Fibroblast of skin of abdomen (primary cell): ENCODE data around the gene SMIM11. TPM values are rescaled to one million over a fixed set of nuclear protein-coding genes. Genes with fewer than 3 reads are reported as not detected.
A peak's percentile ranks its signal among the peaks of the same experiment; 100 is the strongest.
"Not testable (repeated sequence)": the region's sequence is repeated elsewhere in the genome, so short reads cannot be mapped to it uniquely, and the experiment has no call there.

Experiments
- DNase-seq: peaks from one replicate; pipeline ENCODE4 v3.0.0-alpha.2; 2013
- polyA plus RNA-seq, 2 experiments: library from polyadenylated mRNA; unstranded; fragments of 120-200 nt; gene quantifications; one replicate each; pipeline ENCODE4 v1.2.1, GENCODE V29; 2013; ENCODE audit not compliant: insufficient read length in 2 of 2

SMIM11 gene, protein sequence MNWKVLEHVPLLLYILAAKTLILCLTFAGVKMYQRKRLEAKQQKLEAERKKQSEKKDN
- polyA plus RNA-seq (2013, experiment 1 of 2; ENCODE audit: insufficient read length) = 1.9 TPM
- 9.7 TPM for polyA plus RNA-seq (2013, experiment 2 of 2; ENCODE audit: insufficient read length)

DNA sequence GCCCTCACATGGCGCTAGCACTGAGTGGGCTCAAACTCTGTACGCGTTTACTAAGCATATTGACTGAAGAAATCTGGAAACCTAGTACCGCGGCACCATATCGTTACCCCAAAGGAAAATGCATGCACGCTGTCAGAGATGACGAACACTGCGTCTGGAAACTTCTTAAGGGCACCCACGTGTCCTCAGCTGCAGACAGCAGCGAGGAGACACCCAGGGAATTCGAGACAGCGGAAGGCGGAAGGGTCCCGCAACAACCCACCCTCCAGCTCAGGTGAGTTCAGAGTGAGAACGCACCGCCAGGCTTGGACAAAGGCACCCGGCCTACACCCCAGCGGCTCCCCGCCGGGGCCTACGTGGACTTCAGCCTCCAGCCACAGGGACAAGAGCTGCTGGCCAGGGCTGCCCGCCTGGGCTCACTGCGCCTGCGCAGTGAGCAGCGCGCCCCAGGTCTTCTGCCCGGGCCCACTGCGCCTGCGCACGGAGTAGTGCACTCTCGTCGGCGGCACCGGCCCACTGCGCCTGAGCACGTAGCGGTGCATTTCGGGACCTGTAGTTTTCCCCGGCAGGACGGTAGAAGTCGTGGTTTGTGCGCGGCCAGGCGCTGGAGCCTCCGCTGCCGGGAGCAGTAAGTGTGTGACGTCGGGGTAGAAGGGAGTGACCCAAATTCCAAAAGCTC lies at the start of gene SMIM11:
SMIM11 (plus strand) TSS at position 568 of the 679 bp plus-strand sequence. CDS start 3,998 bp downstream, outside the sequence.
- not testable (repeated sequence) for DNase-seq

DNA sequence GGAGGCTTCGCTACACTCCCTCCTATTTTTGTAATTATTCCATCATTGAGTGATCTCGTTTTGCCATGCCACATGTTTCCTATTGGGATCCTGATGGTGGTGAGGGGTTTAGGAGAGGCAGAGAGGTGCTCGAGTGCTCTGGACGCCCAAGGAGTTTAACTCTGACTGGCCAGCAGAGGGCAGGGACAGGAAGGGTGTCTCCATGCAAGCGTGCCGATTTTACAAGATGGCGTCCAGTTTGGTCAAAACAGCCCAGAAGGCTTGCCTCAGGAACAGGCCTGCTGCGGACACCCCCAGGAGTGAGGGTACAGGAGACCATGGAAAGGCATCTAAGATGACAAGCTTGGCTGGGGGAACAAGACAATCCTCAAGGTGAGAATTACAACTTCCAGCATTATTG lies 45.3 kb upstream of the SMIM11 start:
- DNase-seq = no peak

DNA sequence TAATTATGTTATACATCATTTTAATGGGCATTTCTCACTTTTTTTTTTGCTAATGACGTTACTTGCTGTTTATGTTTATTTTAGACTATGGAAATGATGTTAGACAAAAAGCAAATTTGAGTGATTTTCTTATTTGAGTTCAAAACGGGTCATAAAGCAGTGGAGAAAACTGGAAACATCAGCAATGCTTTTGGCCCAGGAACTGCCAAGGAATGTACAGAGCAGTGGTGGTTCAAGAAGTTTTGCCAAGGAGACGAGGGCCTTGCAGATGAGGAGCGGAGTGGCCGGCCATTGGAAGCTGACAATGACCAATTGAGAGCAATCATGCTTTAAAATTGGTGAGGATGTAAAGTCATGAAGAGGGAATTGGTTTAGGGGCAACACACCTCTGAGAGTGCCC lies 43.6 kb upstream of the SMIM11 start:
- DNase-seq = no peak

DNA sequence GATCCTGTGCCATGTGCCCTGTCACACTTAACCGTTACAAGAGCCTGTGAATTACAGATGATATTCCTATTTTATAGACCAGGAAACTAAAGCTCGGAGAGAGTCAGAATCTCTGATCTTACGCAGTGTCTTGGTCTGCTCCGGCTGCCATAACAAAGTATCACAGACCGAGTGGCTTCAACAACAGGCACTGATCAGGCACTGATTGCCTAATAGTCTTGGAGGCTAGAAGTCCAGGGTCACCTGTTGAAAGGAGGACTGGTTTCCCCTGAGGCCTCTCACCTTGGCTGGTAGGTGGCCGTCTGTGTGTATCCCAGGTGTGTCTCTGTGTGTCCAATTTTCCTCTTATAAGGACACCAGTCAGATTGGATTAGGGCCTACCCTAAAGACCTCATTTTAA lies 43.0 kb upstream of the SMIM11 start:
- no peak for DNase-seq

DNA sequence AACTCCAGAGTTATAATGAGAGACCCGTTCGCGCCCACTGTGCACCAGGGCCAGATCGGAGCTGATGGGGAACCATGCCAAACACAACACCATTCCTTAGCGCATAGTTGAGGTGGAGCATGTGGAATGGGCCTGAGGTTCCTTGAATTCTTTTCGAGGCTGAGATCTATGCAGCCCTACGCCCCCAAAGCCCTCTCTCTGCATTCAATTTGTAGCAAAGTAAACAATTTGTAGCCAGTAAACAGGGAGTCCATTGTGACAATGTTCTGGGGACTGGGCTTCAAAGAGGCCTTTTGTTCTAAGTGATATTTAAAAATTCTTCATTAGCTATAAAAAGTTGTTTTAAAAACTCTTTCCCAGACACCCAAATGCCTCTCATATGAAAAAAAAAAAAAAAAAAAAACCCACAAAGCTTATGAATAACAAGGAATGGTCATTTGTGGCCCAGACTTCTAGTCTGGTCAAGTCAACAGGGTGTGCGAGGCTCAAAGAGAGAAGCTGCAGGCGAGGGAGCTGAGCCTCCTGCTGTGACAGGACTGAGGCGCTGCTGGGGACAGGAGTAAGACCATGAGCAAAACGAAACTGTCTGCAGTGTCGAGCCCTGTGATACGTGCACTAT lies 42.1 kb upstream of the SMIM11 start:
- peak; percentile 83 for DNase-seq

DNA sequence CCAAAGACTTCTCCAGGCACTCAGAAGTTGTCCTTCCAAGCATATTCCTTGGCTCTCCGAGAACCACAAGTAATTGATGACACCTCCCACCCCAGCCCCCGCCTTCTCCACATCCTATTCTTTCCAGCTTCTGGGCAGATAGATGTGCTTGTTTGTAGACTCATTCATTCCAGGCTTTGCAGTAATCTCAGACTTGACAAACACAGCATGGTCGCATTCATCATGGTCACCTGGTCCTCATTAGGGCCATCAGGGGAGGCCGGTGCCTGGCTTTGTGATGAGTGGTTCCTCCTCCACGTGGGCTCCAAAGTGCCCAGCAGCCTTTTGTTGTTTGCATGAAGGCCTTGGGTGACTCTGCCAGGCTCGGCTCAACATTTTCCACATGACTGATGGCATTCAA lies 40.0 kb upstream of the SMIM11 start:
- peak; percentile 87 for DNase-seq

DNA sequence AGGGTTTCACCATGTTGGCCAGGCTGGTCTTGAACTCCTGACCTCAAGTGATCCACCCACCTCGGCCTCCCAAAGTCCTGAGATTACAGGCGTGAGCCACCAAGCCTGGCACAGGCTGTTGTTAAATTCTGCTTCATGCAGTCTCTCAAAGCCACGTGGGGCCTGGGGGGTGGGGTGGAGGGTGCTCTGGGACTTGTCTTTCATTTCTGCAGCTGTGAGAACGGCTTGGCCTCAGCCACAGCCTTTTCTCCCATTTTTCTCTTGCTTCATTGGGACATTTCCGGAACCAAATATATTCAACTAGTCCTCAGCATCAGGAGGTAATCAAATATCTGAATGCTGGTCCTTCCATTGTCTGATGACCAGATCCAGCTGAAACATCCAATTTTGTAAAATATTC lies 39.1 kb upstream of the SMIM11 start:
- no peak for DNase-seq

DNA sequence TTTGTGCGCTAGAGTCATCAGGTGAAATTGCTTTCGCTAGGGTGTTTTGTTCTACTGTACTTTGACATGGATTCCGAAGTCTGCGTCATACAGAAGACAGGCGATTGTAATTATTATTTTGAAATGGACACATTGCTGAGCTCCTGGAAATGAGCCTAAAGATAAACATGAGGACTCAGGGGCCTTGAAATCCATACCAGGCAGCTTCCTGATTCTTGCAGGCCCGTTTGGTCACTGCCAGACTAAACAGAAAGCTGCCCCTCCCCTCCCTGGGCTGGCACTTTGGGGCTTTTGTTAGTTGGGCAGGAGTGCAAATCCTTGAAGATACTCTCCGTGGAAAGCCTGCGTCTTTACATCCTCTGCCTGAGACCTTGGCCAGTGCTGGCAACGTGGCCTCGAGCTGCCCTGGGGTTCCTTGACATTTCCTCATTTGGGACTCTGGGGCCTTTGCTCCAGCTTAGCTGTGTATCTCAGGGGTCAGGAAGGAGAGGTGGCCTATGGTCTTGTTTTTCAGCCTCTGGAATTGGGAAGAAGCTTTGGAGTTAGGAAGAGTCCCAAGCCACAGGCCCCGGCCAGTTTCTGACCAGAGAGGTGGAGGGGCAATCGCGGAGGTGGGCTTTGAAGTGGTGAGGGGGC lies 38.4 kb upstream of the SMIM11 start:
- peak; percentile 29 for DNase-seq

DNA sequence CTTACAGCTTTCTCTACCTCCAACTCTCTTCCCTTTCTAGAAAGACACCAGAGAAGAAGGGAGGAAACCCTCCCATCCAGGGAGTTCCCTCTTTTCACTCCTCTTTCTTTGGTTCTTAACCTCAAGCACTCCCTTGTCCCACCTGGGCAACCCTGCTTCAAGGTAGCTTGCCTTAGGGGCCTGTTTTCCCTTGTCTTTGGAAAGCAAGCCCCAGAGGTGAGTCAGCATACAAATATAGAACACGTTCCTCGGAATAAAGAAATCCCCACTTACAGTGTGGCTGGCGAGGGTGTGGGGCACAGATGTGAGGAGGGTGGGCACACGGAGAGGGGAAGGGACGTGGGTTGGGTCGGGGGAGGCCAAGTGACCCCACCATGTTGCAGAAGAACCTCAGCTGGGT lies 37.6 kb upstream of the SMIM11 start:
- no peak for DNase-seq

DNA sequence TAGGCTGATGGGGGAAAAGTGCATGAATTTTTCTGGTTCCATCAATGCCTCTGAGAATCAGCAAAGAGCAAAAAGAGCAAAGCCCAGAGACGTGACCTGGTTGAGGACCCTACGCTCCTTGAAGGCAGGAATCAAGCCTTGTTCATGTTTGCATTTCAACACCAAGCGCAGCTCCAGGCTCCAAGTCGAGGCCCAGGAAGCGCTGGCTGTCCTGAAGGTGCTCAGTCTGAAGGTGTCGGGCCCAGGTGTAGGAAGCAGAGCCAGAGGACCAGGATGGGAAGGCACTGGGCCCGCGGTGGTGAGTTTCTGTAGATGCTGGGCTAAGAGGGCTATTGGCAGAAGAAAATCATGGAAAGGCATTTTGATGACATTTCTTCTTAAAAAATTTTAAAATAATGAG lies 37.1 kb upstream of the SMIM11 start:
- no peak for DNase-seq

DNA sequence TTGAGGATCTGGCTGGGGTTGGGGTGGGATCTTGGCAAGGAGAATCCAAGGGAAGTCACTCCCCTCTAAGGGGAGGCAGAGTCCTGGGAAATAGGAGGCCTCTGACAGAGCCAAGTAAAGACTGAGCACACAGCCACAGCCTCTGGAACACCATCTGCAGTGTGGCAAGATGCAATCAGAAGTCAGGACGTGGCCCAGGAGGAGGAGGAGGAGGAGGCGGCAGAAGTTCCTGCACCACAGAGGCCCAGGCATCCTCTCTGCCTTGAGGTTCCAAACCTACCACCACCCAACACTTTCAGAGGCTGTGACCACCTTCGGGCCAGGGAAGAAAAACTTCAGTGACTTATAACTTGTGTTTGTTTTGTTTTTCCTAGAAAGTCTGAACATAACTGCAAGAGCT lies 35.2 kb upstream of the SMIM11 start:
- DNase-seq = no peak

DNA sequence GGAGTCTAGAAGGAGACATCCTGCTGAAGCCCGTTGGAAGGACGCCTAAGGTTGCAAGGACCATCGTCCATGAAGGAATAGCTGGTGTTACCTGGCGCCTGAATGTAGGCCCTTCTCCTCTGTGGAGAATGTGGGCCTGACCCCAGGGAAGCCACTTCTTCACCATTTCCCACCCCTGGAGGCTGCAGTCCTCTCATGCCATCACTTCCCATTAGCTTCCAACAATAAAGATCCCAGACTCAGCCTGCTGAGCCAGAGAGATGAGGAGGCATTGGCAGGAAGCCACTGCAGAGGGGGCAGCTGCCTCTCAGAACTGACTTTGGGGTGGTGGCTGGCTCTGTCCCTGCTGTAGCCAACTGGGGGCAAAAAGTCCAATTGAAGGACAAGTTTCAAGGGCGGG lies 32.8 kb upstream of the SMIM11 start:
- no peak for DNase-seq

DNA sequence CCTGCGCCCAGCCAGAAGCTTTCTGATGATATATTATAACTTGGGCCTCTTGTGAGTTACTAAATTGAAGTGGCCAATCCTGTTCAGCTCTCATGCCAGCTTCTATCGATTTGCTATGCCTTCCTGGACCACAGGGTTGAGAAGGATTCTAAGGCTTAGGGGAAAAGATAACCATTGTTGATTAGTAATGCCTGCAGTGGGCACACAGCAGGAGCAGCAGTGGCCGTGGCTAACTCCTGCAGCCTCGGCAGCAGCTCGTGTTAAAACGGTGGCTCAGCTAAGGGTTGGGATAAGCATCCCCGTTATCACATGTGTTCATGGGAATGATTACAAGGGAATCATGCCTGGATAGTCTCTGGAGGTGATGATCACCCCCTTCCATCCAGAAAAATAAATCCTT lies 32.0 kb upstream of the SMIM11 start:
- no peak for DNase-seq

DNA sequence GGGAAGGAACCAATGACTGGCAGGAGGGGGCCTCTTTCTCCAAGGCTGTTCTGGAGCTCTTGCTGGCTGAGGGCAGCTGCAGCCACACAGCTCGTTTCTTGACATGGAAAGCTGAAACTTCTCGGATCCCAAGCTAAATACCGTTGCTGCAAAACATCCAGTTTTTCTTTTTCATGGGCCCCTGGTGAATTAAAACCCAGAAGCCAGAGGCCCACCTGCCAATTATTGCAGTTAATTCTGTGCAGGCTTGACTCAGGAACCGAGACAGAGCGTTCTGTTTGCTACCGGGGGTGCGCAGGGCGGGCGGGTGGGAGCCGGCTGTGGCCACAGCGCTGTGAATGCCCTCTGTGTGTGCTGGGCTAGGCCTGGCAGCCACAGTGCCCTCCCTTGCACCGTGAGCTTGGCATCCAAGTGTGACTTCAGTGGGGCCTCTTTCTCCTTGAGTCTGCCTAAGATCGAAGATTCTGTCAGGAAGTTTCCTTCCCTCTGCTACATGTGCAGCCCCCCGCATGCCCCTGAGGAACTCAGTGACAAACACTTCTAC lies 31.4 kb upstream of the SMIM11 start:
- no peak for DNase-seq

DNA sequence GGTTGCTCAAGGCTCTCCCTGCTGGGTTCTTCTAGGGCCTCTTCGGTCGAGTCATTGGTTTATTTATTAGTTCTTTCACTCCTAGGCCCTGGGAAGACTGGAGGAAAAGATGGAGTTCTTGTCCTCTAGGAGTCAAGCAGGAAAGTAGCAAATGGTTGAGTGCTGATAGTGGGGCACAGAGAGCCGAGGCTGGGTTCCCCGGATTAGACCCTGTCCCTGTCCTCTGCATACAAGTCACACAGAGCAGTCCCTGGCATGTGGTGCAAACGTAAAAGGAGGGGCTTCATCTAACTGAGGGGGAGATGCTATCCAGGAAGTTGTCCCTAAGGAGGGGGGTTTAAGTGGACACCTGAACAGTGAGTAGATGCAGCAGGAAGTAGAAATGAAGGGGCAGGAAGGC lies 30.7 kb upstream of the SMIM11 start:
- DNase-seq = no peak

DNA sequence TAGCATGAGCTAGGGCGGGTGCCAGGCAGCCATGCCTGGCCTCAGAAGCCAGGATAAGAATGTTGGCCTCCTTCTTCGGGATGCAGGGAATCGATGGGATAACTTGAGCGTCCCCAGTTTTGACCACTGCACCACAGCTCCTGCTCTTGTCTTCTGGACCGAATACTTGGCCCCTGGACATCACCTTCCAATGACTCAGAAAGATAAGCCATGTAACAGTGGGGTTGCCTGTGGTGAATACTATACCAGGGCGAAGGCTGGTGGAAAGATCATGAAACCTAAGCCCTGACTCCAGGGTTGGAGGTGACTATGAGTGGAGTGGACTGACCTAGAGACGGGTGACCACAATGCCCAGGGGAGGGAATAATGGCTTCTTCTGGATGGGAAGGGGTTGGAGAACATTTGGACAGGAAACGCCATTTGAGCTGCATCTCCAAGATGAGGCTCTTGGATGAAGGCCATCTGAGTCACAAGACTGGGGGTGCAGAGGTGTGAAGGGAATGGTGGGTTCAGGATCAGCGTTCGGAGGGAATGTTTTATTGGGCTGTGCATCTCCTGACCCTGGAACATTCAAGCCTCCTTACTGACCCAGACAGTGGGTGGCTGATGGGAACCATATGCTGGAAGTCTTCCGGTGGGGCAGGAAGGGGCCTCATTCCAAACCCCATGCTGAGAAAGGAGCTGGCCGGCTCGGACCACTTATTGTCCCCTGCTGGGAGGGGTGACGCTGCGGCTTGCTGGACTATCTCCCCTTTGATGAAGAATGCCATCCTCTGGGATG lies 30.0 kb upstream of the SMIM11 start:
- peak; percentile 52 for DNase-seq

DNA sequence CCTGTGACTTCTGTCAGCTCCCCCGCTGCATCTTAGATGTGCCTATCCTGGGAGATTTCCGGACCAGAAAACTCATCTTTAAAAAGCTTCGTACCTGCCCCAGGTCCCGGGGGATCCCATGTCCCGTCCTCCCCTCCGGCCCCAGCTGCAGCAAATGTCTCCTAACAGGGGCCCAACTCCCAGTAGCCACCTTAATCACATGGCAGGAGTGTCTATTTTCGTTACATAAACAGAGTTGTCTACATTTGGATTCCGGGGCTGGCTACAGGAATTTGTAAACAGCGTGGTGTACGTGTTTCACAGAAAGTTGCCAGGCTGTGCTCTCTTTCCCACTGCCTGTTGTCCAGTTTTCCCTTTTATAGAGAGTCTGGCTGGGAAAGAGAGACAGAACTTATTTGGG lies 29.4 kb upstream of the SMIM11 start:
- no peak for DNase-seq

DNA sequence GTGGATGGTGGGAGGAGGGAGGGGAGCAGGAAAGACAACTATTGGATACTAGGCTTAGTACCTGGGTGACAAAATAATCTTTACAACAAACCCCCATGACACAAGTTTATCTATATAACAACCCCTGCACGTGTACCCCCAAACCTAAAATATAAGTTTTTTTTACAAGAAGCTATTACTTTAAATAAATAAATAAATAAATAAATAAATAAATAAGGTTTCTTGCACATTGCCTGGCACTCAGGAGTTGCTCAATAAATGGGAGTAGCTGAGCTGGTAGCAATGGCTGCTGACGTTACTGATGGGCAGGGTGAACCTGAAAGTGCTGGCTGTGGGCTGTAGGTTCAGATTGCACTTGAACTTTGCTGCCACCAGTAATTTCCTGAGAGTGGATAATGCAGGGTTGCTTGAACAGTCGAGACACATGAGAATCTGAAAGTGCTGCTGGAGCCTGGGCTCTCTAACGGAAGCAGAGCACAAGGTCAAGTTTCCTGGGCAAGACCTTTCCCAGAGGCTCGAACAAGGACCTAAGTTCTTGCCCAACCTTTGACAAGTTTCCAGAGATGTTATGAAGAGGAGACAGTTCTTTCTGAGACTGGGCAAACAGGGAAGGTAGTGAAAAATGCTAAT lies 26.3 kb upstream of the SMIM11 start:
- DNase-seq = no peak

DNA sequence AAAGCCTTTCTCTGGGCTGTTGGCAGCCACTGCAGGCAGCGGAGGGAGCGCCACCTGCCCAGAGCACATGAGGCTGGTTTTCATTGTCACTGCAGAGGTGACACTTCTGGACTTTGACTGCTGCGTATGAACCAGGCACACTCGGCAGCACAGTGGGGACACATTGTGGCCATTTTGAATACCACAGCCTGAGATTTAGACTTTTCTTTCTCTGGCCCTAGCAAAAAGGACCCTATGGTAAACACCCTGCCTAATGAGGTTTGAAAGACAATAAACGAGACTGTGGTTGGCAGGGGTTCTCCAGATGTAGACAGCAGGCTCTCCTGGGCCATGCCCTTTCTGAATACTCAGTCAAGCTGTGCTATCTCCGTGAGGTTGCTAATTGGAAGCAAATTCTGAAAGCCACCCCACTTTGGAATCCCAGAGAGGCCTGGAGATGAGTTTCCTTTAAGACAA lies 23.5 kb upstream of the SMIM11 start:
- DNase-seq = peak; percentile 31

DNA sequence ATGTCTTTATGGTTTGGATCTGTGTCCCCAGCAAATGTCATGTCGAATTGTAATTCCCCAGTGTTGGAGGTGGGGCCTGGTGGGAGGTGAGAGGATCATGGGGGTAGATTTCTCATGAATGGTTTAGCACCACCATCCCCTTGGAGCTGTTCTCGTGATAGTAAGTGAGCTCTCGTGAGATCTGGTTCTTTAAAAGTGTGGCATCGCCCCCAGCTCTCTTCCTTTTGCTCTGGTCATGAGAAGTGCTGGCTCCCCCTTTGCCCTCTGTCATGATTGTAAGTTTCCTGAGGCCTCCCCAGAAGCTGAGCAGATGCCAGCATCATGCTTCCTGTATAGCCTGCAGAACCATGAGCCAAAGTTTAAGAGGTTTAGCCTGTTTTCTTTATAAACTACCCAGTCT lies 22.8 kb upstream of the SMIM11 start:
- DNase-seq = no peak

DNA sequence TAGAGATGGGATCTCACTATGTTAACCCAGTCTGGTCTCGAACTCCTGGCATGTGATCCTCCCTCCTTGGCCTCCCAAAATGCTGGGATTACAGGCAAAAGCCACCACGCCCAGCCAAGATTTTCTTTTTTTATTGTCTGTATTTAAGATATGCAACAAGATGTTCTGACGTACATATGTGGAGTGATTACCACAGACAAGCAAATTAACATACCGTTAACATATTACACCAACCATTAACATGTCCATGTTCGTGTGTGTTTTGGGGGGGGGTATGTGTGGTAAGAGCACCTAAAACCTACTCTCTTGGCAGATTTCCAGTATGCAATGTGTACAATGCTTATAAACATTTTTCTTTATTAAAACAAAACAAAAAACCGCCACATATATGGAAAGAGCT lies 22.1 kb upstream of the SMIM11 start:
- no peak for DNase-seq

DNA sequence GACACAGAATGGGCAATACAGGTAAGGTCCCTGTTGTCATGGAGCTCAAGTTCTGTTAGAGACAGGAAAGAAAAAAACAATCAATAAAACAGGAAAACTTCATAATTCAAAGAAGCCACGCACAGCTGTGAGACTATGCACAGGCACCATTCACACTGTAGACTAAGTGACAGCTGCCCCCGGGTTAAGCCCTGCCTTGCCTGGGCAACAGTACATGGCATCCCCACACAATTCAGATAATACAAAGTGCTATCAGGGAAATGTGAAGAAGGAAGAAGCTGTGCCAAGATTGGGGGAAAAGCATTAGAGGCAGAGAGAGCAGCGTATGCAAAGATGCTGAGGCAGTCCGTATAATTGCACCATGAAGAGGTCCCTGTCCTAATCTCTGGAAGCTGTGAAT lies 20.5 kb upstream of the SMIM11 start:
- no peak for DNase-seq
